Kasumi-1 (cell line): Measurements from ENCODE around the gene RAB6B.

ENCODE experiments used
- DNase-seq, 2 experiments: peaks; one replicate each; lab custom pipeline; 2025; lab: John Stamatoyannopoulos, UW

Gene RAB6B

GRCh38 chr3:133930341-133930933 lies 34.8 kb upstream of the RAB6B start:
- DNase-seq: peak; percentile 92 to 94

- DNase-seq: no peak
These were observed 33.4 kb upstream of the RAB6B start for GRCh38 chr3:133928903-133929607.

GRCh38 chr3:133928136-133928893 lies 32.6 kb upstream of the RAB6B start:
- no peak for DNase-seq

GRCh38 chr3:133927540-133928066 lies 31.9 kb upstream of the RAB6B start:
- DNase-seq: peak; percentile 14 to 30

GRCh38 chr3:133926736-133927539 lies 31.3 kb upstream of the RAB6B start:
- DNase-seq: peak; percentile 22 to 43

- no peak for DNase-seq
These were observed 30.5 kb upstream of the RAB6B start for GRCh38 chr3:133925960-133926735.

- DNase-seq: no peak
These were observed 28.4 kb upstream of the RAB6B start for GRCh38 chr3:133924041-133924440.

GRCh38 chr3:133921592-133921991 lies 25.9 kb upstream of the RAB6B start:
- no peak for DNase-seq

- no peak for DNase-seq
These were observed 21.5 kb upstream of the RAB6B start for GRCh38 chr3:133917144-133917543.

- no peak for DNase-seq
These were observed 20.3 kb upstream of the RAB6B start for GRCh38 chr3:133915685-133916658.

GRCh38 chr3:133914839-133915600 lies 19.3 kb upstream of the RAB6B start:
- no peak for DNase-seq

GRCh38 chr3:133910422-133910821 lies 14.7 kb upstream of the RAB6B start:
- DNase-seq: peak in 1 of 2 experiments; percentile 8

GRCh38 chr3:133905376-133905775 lies 9.7 kb upstream of the RAB6B start:
- DNase-seq: no peak

GRCh38 chr3:133901847-133902246 lies 6.2 kb upstream of the RAB6B start:
- no peak for DNase-seq

GRCh38 chr3:133901083-133901482 lies 5.4 kb upstream of the RAB6B start:
- DNase-seq: peak in 1 of 2 experiments; percentile 14

GRCh38 chr3:133899311-133899710 lies 3.6 kb upstream of the RAB6B start:
- peak; percentile 11 to 13 for DNase-seq

- DNase-seq: no peak
These were observed 1.9 kb upstream of the RAB6B start for GRCh38 chr3:133897547-133897946.

GRCh38 chr3:133896002-133896761 lies 500 bp upstream of the RAB6B start:
- DNase-seq: peak; percentile 21 to 31
